Measurements from ENCODE around the gene DNAJB6.

GRCh38 chr7:157377436-157378124, 40.8 kb downstream of the DNAJB6 start:
- TF ChIP-seq CTCF (IDR thresholded peaks at IDR 0.05; ENCODE audit: extremely low read depth in 1 of 2, insufficient read depth in 1 of 2, low read depth in 1 of 2, low read length in 2 of 2): no peak
- TF ChIP-seq EZH2 (IDR thresholded peaks at IDR 0.05; ENCODE audit: borderline replicate concordance, low read depth, low read length, severe bottlenecking): no peak
